Caco-2 (cell line): ENCODE results near the gene LRRC7. TPM values are rescaled to one million over a fixed set of nuclear protein-coding genes. Genes with fewer than 3 reads are reported as not detected.

Source experiments
- BruUV-seq: library from RNA; stranded (reverse); fragments of 400-500 nt; replicated peaks from 2 replicates; lab custom pipeline; 2021; lab: Mats Ljungman, UMichigan
- CTCF ChIA-PET: fragments of 300-600 bp; sonication (Branson Sonifier 250); formaldehyde crosslinking; loops from one replicate; lab custom pipeline; 2022; ENCODE audit warnings: antibody characterized with exemption; lab: Charles Lee
- POLR2A ChIA-PET: fragments of 300-600 bp; sonication (Branson Sonifier 250); formaldehyde crosslinking; loops from one replicate; lab custom pipeline; 2022; ENCODE audit warnings: antibody characterized with exemption; lab: Charles Lee
- DNase-seq, 2 experiments: peaks; one replicate each; pipeline versions ENCODE4 v3.0.0 to v3.0.0-alpha.2; 2020 to 2022
- H3K27me3 ChIP-seq: replicated peaks from 2 replicates; pipeline ENCODE4 v1.6.0; 2011; ENCODE audit warnings: low read length; ENCODE audit not compliant: control insufficient read depth, insufficient read depth
- H3K36me3 ChIP-seq: 2 replicates; pipeline ENCODE4 v1.5.1; 2011; ENCODE audit warnings: low read length; ENCODE audit not compliant: control insufficient read depth, insufficient read depth
- H3K4me1 ChIP-seq: fragments of 250-450 bp; sonication (Bioruptor Pico); 2 replicates; pipeline ENCODE4 v1.5.1; 2020; ENCODE audit warnings: mild to moderate bottlenecking
- H3K4me3 ChIP-seq: 2 replicates; pipeline ENCODE4 v1.5.1; 2011; ENCODE audit warnings: low read depth, mild to moderate bottlenecking, control low read depth, low read length
- H3K9me3 ChIP-seq: fragments of 250-450 bp; sonication (Bioruptor Pico); 2 replicates; pipeline ENCODE4 v1.5.1; 2020; ENCODE audit warnings: mild to moderate bottlenecking, moderate library complexity
- H3K27ac Mint-ChIP-seq: one replicate; pipeline ENCODE4 v1.8.0; 2022; ENCODE audit warnings: mixed read lengths; ENCODE audit not compliant: unreplicated experiment
- H3K27me3 Mint-ChIP-seq: one replicate; pipeline ENCODE4 v1.8.0; 2022; ENCODE audit warnings: mixed read lengths; ENCODE audit not compliant: insufficient read depth, unreplicated experiment
- H3K36me3 Mint-ChIP-seq: one replicate; pipeline ENCODE4 v1.8.0; 2022; ENCODE audit warnings: mild to moderate bottlenecking, mixed read lengths; ENCODE audit not compliant: insufficient read depth, unreplicated experiment
- H3K4me1 Mint-ChIP-seq: one replicate; pipeline ENCODE4 v1.8.0; 2022; ENCODE audit warnings: low read depth, mixed read lengths; ENCODE audit not compliant: unreplicated experiment
- H3K4me3 Mint-ChIP-seq: one replicate; pipeline ENCODE4 v1.8.0; 2022; ENCODE audit warnings: mild to moderate bottlenecking, moderate library complexity, mixed read lengths; ENCODE audit not compliant: unreplicated experiment
- H3K9me3 Mint-ChIP-seq: one replicate; pipeline ENCODE4 v1.8.0; 2022; ENCODE audit warnings: mixed read lengths; ENCODE audit not compliant: unreplicated experiment
- CTCF ChIP-seq, 2 experiments: fragments of 200-600 bp in 1 of 2; IDR thresholded peaks; 1 replicate in 1 of 2; 2 replicates in 1 of 2; pipeline versions ENCODE4 v1.5.1 to v1.8.0; 2011 to 2022; ENCODE audit warnings: antibody characterized with exemption in 1 of 2, control low read depth in 1 of 2, inconsistent platforms in 1 of 2, low read depth in 1 of 2, low read length in 1 of 2, mild to moderate bottlenecking in 1 of 2, moderate library complexity in 1 of 2; ENCODE audit not compliant: insufficient read depth in 1 of 2, severe bottlenecking in 1 of 2, unreplicated experiment in 1 of 2
- intact Hi-C: fragments of 100-400 bp; cut with micrococcal nuclease; formaldehyde crosslinking; loops from one replicate; pipeline ENCODE4 v1.10.0; 2022; ENCODE audit not compliant: unreplicated experiment
- total RNA-seq: library from RNA; stranded (reverse); gene quantifications from 2 replicates; pipeline ENCODE4 v1.2.3, GENCODE V29; 2022

LRRC7 gene
- total RNA-seq, 1 experiment from 2014 or later: 8.5 TPM

GRCh38 chr1:69967245-69967766 is 399.6 kb downstream of the LRRC7 start:
- Mint-ChIP-seq H3K4me1 (no peaks in the 10 kb centered on the region), H3K9me3 (no peaks in the 10 kb centered on the region), H3K36me3 (no peaks in the 10 kb centered on the region), H3K27ac (no peak overlapping the region), H3K4me3 (no peak overlapping the region), H3K27me3 (no peaks in the 10 kb centered on the region)
- Histone ChIP-seq H3K27me3 (no peaks in the 10 kb centered on the region), H3K4me3 (no peak overlapping the region), H3K9me3 (no peaks in the 10 kb centered on the region), H3K4me1 (no peaks in the 10 kb centered on the region), H3K36me3 (no peaks in the 10 kb centered on the region)
- POLR2A ChIA-PET: no interaction called here
- BruUV-seq: no TSS peak
- TF ChIP-seq CTCF (IDR thresholded peaks at IDR 0.05; ENCODE audit: insufficient read depth in 1 of 2, low read depth in 1 of 2, low read length in 1 of 2, severe bottlenecking in 1 of 2, unreplicated experiment in 1 of 2): no peak
- no peak for DNase-seq
- CTCF ChIA-PET: no interaction called here
- intact Hi-C loops: no loop called here

- intact Hi-C loops: no loop called here
- no peak overlapping the region for H3K4me3 Mint-ChIP-seq
- no peaks in the 10 kb centered on the region for H3K36me3 Mint-ChIP-seq
- no peak for DNase-seq
- H3K9me3 ChIP-seq: no peaks in the 10 kb centered on the region
- H3K27me3 ChIP-seq: no peaks in the 10 kb centered on the region
- ChIA-PET CTCF (no interaction called here), POLR2A (no interaction called here)
- TF ChIP-seq CTCF (IDR thresholded peaks at IDR 0.05; ENCODE audit: insufficient read depth in 1 of 2, low read depth in 1 of 2, low read length in 1 of 2, severe bottlenecking in 1 of 2, unreplicated experiment in 1 of 2): no peak
- H3K4me1 Mint-ChIP-seq: no peaks in the 10 kb centered on the region
- no peak overlapping the region for H3K27ac Mint-ChIP-seq
- H3K9me3 Mint-ChIP-seq: no peaks in the 10 kb centered on the region
- no TSS peak for BruUV-seq
- no peaks in the 10 kb centered on the region for H3K27me3 Mint-ChIP-seq
- no peaks in the 10 kb centered on the region for H3K36me3 ChIP-seq
- H3K4me3 ChIP-seq: no peak overlapping the region
- no peaks in the 10 kb centered on the region for H3K4me1 ChIP-seq
Observed at GRCh38 chr1:69976896-69977295, 409.2 kb downstream of the LRRC7 start.

GRCh38 chr1:69982992-69983391 is 415.3 kb downstream of the LRRC7 start:
- no peak overlapping the region for H3K27ac Mint-ChIP-seq
- TF ChIP-seq CTCF (IDR thresholded peaks at IDR 0.05; ENCODE audit: insufficient read depth in 1 of 2, low read depth in 1 of 2, low read length in 1 of 2, severe bottlenecking in 1 of 2, unreplicated experiment in 1 of 2): no peak
- POLR2A ChIA-PET: no interaction called here
- H3K4me3 Mint-ChIP-seq: no peak overlapping the region
- H3K27me3 Mint-ChIP-seq: no peaks in the 10 kb centered on the region
- no peaks in the 10 kb centered on the region for H3K9me3 ChIP-seq
- H3K4me1 Mint-ChIP-seq: no peaks in the 10 kb centered on the region
- intact Hi-C loops: loop anchor here (2.0 kb wide), 1 partner anchor 38 kb away; no protein-coding TSS in a partner anchor
- no peaks in the 10 kb centered on the region for H3K27me3 ChIP-seq
- no peak overlapping the region for H3K4me3 ChIP-seq
- CTCF ChIA-PET: no interaction called here
- no peak for DNase-seq
- no peaks in the 10 kb centered on the region for H3K36me3 Mint-ChIP-seq
- no peaks in the 10 kb centered on the region for H3K4me1 ChIP-seq
- no peaks in the 10 kb centered on the region for H3K36me3 ChIP-seq
- no peaks in the 10 kb centered on the region for H3K9me3 Mint-ChIP-seq
- BruUV-seq: no TSS peak
